Karpas-422 (cell line): ENCODE data around the gene EHD4. TPM values are rescaled to one million over a fixed set of nuclear protein-coding genes. Genes with fewer than 3 reads are reported as not detected.

Source experiments
- DNase-seq: peaks from one replicate; pipeline ENCODE4 v3.0.0-alpha.2; 2015
- H2AFZ ChIP-seq: fragments of 200-600 bp; sonication (generic); 2 replicates; pipeline ENCODE4 v1.6.1; 2014; ENCODE audit warnings: antibody characterized with exemption, low read length, mixed read lengths
- H3K27ac ChIP-seq: fragments of 200-600 bp; sonication (generic); 2 replicates; pipeline ENCODE4 v1.5.1; 2014; ENCODE audit warnings: mild to moderate bottlenecking, low read length, moderate library complexity
- H3K27me3 ChIP-seq: fragments of 200-600 bp; sonication (generic); 2 replicates; pipeline ENCODE4 v1.6.1; 2014; ENCODE audit warnings: low read length, mixed read lengths
- H3K36me3 ChIP-seq: fragments of 200-600 bp; sonication (generic); 2 replicates; pipeline ENCODE4 v1.6.1; 2014; ENCODE audit warnings: low read length, mixed read lengths; ENCODE audit not compliant: insufficient read depth
- H3K4me1 ChIP-seq: fragments of 200-600 bp; sonication (generic); 2 replicates; pipeline ENCODE4 v1.6.1; 2014; ENCODE audit warnings: mild to moderate bottlenecking, low read length, mixed read lengths
- H3K4me2 ChIP-seq: fragments of 200-600 bp; sonication (generic); 2 replicates; pipeline ENCODE4 v1.6.1; 2014; ENCODE audit warnings: low read length, low read depth, mild to moderate bottlenecking; ENCODE audit not compliant: poor library complexity, severe bottlenecking
- H3K4me3 ChIP-seq: fragments of 200-600 bp; sonication (generic); 2 replicates; pipeline ENCODE4 v1.5.1; 2014; ENCODE audit warnings: mild to moderate bottlenecking, antibody characterized with exemption, low read length, mixed read lengths
- H3K79me2 ChIP-seq: fragments of 200-600 bp; sonication (generic); 2 replicates; pipeline ENCODE4 v1.6.1; 2014; ENCODE audit warnings: mild to moderate bottlenecking, low read length, mixed read lengths
- H3K9ac ChIP-seq: fragments of 200-600 bp; sonication (generic); 2 replicates; pipeline ENCODE4 v1.6.0; 2014; ENCODE audit warnings: low read length
- H3K9me2 ChIP-seq: fragments of 200-600 bp; sonication (generic), shearing (Covaris generic); replicated peaks from 2 replicates; pipeline ENCODE4 v1.6.0; 2014; ENCODE audit warnings: mild to moderate bottlenecking, low read length, moderate library complexity; ENCODE audit not compliant: insufficient read depth
- H3K9me3 ChIP-seq: fragments of 300-700, 200-600 bp; sonication (generic); 2 replicates; pipeline ENCODE4 v1.6.1; 2014; ENCODE audit warnings: low read length, mixed read lengths
- H4K20me1 ChIP-seq: fragments of 200-600 bp; sonication (generic); 2 replicates; pipeline ENCODE4 v1.6.1; 2014; ENCODE audit warnings: mild to moderate bottlenecking, antibody characterized with exemption, low read length, low read depth; ENCODE audit not compliant: insufficient read depth
- total RNA-seq: library from RNA; depleted of rRNA; stranded (reverse); fragments of >200 nt; shearing (Covaris generic); gene quantifications from 2 replicates; pipeline ENCODE4 v1.2.3, GENCODE V29; 2014; ENCODE audit warnings: low replicate concordance

EHD4 gene
- total RNA-seq, 1 experiment from 2014 or later, result 19.9 TPM

- no peaks in the 10 kb centered on the region for H3K27me3 ChIP-seq
- H3K9ac ChIP-seq, result no peak overlapping the region; the same call in 1 of the 2 replicates
- H2AFZ ChIP-seq, result no peak overlapping the region
- H3K79me2 ChIP-seq, result peaks cover 37% of the 10 kb centered on the region
- H3K4me1 ChIP-seq, result peaks cover 21% of the 10 kb centered on the region
- H3K36me3 ChIP-seq, result peaks cover 3% of the 10 kb centered on the region; the same call in 1 of the 2 replicates
- no peak overlapping the region for H3K4me2 ChIP-seq
- no peaks in the 10 kb centered on the region for H4K20me1 ChIP-seq
- DNase-seq, result no peak
- H3K9me2 ChIP-seq, result no peaks in the 10 kb centered on the region
- no peaks in the 10 kb centered on the region for H3K9me3 ChIP-seq
- H3K4me3 ChIP-seq, result no peak overlapping the region
- peak overlapping the region; percentile 17; the same call in 1 of the 2 replicates for H3K27ac ChIP-seq
Measured at GRCh38 chr15:41937568-41937923, 34.8 kb downstream of the EHD4 start.

GRCh38 chr15:41936649-41937567 is 35.4 kb downstream of the EHD4 start:
- H3K36me3 ChIP-seq, result peaks cover 3% of the 10 kb centered on the region; the same call in 1 of the 2 replicates
- no peaks in the 10 kb centered on the region for H3K9me3 ChIP-seq
- peaks cover 21% of the 10 kb centered on the region for H3K4me1 ChIP-seq
- H3K27ac ChIP-seq, result 0 out of 2 replicates have a peak overlapping the region, but pooled peaks have one; percentile 17
- peaks cover 37% of the 10 kb centered on the region for H3K79me2 ChIP-seq
- H3K27me3 ChIP-seq, result no peaks in the 10 kb centered on the region
- no peak for DNase-seq
- H4K20me1 ChIP-seq, result no peaks in the 10 kb centered on the region
- H3K9me2 ChIP-seq, result no peaks in the 10 kb centered on the region
- H2AFZ ChIP-seq, result no peak overlapping the region
- no peak overlapping the region for H3K9ac ChIP-seq
- H3K4me2 ChIP-seq, result no peak overlapping the region
- H3K4me3 ChIP-seq, result no peak overlapping the region

- peak overlapping the region; percentile 82 for H3K27ac ChIP-seq
- peaks cover 21% of the 10 kb centered on the region for H3K4me1 ChIP-seq
- no peaks in the 10 kb centered on the region for H3K9me3 ChIP-seq
- no peaks in the 10 kb centered on the region for H3K27me3 ChIP-seq
- H3K36me3 ChIP-seq, result peaks cover 3% of the 10 kb centered on the region; the same call in 1 of the 2 replicates
- no peak for DNase-seq
- no peaks in the 10 kb centered on the region for H3K9me2 ChIP-seq
- H2AFZ ChIP-seq, result no peak overlapping the region
- H3K4me2 ChIP-seq, result peak overlapping the region; percentile 57
- H3K4me3 ChIP-seq, result no peak overlapping the region
- peak overlapping the region; percentile 8; the same call in 1 of the 2 replicates for H3K9ac ChIP-seq
- H4K20me1 ChIP-seq, result no peaks in the 10 kb centered on the region
- peaks cover 37% of the 10 kb centered on the region for H3K79me2 ChIP-seq
Measured at GRCh38 chr15:41936155-41936554, 36.2 kb downstream of the EHD4 start.

GRCh38 chr15:41935566-41936020 is 36.8 kb downstream of the EHD4 start:
- Histone ChIP-seq H3K27me3 (no peaks in the 10 kb centered on the region), H3K4me3 (peak overlapping the region; percentile 31; the same call in 1 of the 2 replicates), H4K20me1 (no peaks in the 10 kb centered on the region), H3K4me1 (peaks cover 26% of the 10 kb centered on the region), H3K9me2 (no peaks in the 10 kb centered on the region), H2AFZ (no peak overlapping the region), H3K36me3 (peaks cover 3% of the 10 kb centered on the region; the same call in 1 of the 2 replicates), H3K9me3 (no peaks in the 10 kb centered on the region), H3K27ac (peak overlapping the region; percentile 82), H3K4me2 (peak overlapping the region; percentile 57), H3K79me2 (peaks cover 39% of the 10 kb centered on the region), H3K9ac (peak overlapping the region; percentile 8; the same call in 1 of the 2 replicates)
- DNase-seq, result peak; percentile 67

- Histone ChIP-seq H2AFZ (no peak overlapping the region), H3K79me2 (peaks cover 41% of the 10 kb centered on the region), H3K9ac (peak overlapping the region; percentile 50), H3K4me2 (peak overlapping the region; percentile 57), H3K4me1 (peaks cover 28% of the 10 kb centered on the region), H3K27ac (peak overlapping the region; percentile 82), H3K9me2 (no peaks in the 10 kb centered on the region), H4K20me1 (no peaks in the 10 kb centered on the region), H3K27me3 (no peaks in the 10 kb centered on the region), H3K9me3 (no peaks in the 10 kb centered on the region), H3K4me3 (peak overlapping the region; percentile 31; the same call in 1 of the 2 replicates), H3K36me3 (no peaks in the 10 kb centered on the region)
- DNase-seq, result peak; percentile 69
Measured at GRCh38 chr15:41934843-41935242, 37.5 kb downstream of the EHD4 start.

- no peak overlapping the region for H3K4me2 ChIP-seq
Measured at GRCh38 chr15:41933771-41934170, 38.6 kb downstream of the EHD4 start.

GRCh38 chr15:41933326-41933725 is 39.0 kb downstream of the EHD4 start:
- Histone ChIP-seq H3K9me2 (no peaks in the 10 kb centered on the region), H3K4me1 (peaks cover 42% of the 10 kb centered on the region), H3K36me3 (no peaks in the 10 kb centered on the region), H4K20me1 (no peaks in the 10 kb centered on the region), H3K4me2 (no peak overlapping the region), H3K27ac (no peak overlapping the region), H3K4me3 (no peak overlapping the region), H3K9me3 (no peaks in the 10 kb centered on the region), H3K27me3 (no peaks in the 10 kb centered on the region), H3K79me2 (peaks cover 52% of the 10 kb centered on the region), H2AFZ (no peak overlapping the region), H3K9ac (no peak overlapping the region)
- no peak for DNase-seq

More at GRCh38 chr15:41933771-41934170, 38.6 kb downstream of the EHD4 start:
- peak overlapping the region; percentile 82; the same call in 1 of the 2 replicates for H3K27ac ChIP-seq
- no peaks in the 10 kb centered on the region for H3K27me3 ChIP-seq
- no peaks in the 10 kb centered on the region for H4K20me1 ChIP-seq
- H3K36me3 ChIP-seq, result no peaks in the 10 kb centered on the region
- no peak overlapping the region for H3K4me3 ChIP-seq
- peaks cover 38% of the 10 kb centered on the region for H3K4me1 ChIP-seq
- no peak overlapping the region for H2AFZ ChIP-seq
- no peaks in the 10 kb centered on the region for H3K9me2 ChIP-seq
- DNase-seq, result no peak
- no peaks in the 10 kb centered on the region for H3K9me3 ChIP-seq
- H3K79me2 ChIP-seq, result peaks cover 49% of the 10 kb centered on the region
- H3K9ac ChIP-seq, result no peak overlapping the region
